Peyer's patch (tissue), 4 donors: ENCODE data around the gene XPOT. TPM values are rescaled to one million over a fixed set of nuclear protein-coding genes. Genes with fewer than 3 reads are reported as not detected.
"Not testable (repeated sequence)": the region's sequence is repeated elsewhere in the genome, so short reads cannot be mapped to it uniquely, and the experiment has no call there.

Experiments used
- DNase-seq, 3 donors: peaks; one replicate each; pipeline ENCODE4 v3.0.0-alpha.2; 2017 to 2019
- H3K27ac ChIP-seq, 4 donors: fragments of 200-600 bp; sonication (generic); one replicate each; pipeline ENCODE4 v1.5.1; 2016 to 2019
- H3K27me3 ChIP-seq, 2 donors: fragments of 200-600 bp; sonication (generic); one replicate each; pipeline ENCODE4 v1.5.1; 2019
- H3K36me3 ChIP-seq, 3 donors: fragments of 200-600 bp; sonication (generic); one replicate each; pipeline ENCODE4 v1.5.1; 2016 to 2019
- H3K4me1 ChIP-seq, 4 donors: fragments of 200-600 bp; sonication (generic); one replicate each; pipeline ENCODE4 v1.5.1; 2016 to 2019
- H3K4me3 ChIP-seq, 4 donors: fragments of 200-600 bp; sonication (generic); 1 replicate in 3 of 4; 2 replicates in 1 of 4; pipeline ENCODE4 v1.5.1; 2016 to 2019; ENCODE audit warnings: mild to moderate bottlenecking in 1 of 4
- H3K9me3 ChIP-seq, 4 donors: fragments of 200-600 bp; sonication (generic); one replicate each; pipeline ENCODE4 v1.5.1; 2016 to 2019; ENCODE audit warnings: mild to moderate bottlenecking in 1 of 4
- POLR2A ChIP-seq, 2 donors: fragments of 450-650 bp; IDR thresholded peaks; one replicate each; pipeline ENCODE4 v1.5.1; 2017; ENCODE audit warnings: antibody characterized with exemption in 2 of 2, mild to moderate bottlenecking in 2 of 2, moderate library complexity in 2 of 2
- total RNA-seq, 4 donors: library from RNA; depleted of rRNA; stranded (reverse); fragments of >200 nt; gene quantifications; one replicate each; pipeline ENCODE4 v1.1.0, GENCODE V29; 2016
- TF ChIP-seq, protein P1 (sequence below), 6 experiments: fragments of 450-650 bp in 4 of 6; fragments of 200-600 bp in 2 of 6; sonication (generic) in 1 of 6; IDR thresholded peaks; one replicate each; pipeline ENCODE4 v1.5.1; 2017 to 2019; ENCODE audit warnings: antibody characterized with exemption in 6 of 6, mild to moderate bottlenecking in 3 of 6, moderate library complexity in 1 of 6

XPOT gene, protein sequence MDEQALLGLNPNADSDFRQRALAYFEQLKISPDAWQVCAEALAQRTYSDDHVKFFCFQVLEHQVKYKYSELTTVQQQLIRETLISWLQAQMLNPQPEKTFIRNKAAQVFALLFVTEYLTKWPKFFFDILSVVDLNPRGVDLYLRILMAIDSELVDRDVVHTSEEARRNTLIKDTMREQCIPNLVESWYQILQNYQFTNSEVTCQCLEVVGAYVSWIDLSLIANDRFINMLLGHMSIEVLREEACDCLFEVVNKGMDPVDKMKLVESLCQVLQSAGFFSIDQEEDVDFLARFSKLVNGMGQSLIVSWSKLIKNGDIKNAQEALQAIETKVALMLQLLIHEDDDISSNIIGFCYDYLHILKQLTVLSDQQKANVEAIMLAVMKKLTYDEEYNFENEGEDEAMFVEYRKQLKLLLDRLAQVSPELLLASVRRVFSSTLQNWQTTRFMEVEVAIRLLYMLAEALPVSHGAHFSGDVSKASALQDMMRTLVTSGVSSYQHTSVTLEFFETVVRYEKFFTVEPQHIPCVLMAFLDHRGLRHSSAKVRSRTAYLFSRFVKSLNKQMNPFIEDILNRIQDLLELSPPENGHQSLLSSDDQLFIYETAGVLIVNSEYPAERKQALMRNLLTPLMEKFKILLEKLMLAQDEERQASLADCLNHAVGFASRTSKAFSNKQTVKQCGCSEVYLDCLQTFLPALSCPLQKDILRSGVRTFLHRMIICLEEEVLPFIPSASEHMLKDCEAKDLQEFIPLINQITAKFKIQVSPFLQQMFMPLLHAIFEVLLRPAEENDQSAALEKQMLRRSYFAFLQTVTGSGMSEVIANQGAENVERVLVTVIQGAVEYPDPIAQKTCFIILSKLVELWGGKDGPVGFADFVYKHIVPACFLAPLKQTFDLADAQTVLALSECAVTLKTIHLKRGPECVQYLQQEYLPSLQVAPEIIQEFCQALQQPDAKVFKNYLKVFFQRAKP
- 10 to 100 TPM; 15.6 to 73.4 (median 24.8) TPM for total RNA-seq

GRCh38 chr12:64403707-64404469 lies at the start of gene XPOT:
XPOT (plus strand) TSS chr12:64404392; CDS start chr12:64410036, 5,644 bp downstream.
- peak within 1 kb of the TSS; percentile 79 to 98 (median 90) for H3K4me3 ChIP-seq
- H3K27ac ChIP-seq = peak within 1 kb of the TSS; percentile 88 to 98 (median 97)
- peak; percentile 86 to 96 (median 96) for DNase-seq
- TF ChIP-seq, protein P1, sequence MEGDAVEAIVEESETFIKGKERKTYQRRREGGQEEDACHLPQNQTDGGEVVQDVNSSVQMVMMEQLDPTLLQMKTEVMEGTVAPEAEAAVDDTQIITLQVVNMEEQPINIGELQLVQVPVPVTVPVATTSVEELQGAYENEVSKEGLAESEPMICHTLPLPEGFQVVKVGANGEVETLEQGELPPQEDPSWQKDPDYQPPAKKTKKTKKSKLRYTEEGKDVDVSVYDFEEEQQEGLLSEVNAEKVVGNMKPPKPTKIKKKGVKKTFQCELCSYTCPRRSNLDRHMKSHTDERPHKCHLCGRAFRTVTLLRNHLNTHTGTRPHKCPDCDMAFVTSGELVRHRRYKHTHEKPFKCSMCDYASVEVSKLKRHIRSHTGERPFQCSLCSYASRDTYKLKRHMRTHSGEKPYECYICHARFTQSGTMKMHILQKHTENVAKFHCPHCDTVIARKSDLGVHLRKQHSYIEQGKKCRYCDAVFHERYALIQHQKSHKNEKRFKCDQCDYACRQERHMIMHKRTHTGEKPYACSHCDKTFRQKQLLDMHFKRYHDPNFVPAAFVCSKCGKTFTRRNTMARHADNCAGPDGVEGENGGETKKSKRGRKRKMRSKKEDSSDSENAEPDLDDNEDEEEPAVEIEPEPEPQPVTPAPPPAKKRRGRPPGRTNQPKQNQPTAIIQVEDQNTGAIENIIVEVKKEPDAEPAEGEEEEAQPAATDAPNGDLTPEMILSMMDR (IDR thresholded peaks at IDR 0.05) = no peak
- TF ChIP-seq POLR2A (IDR thresholded peaks at IDR 0.05) = peak in 1 of 2 donors; percentile 29
- H3K27me3 ChIP-seq = no peaks in the 10 kb centered on the region
- H3K9me3 ChIP-seq = no peaks in the 10 kb centered on the region
- no peaks in the 10 kb centered on the region for H3K36me3 ChIP-seq
- peaks cover 0 to 7% (median 5%) of the 10 kb centered on the region in 4 donors for H3K4me1 ChIP-seq

- not testable (repeated sequence) for H3K27me3 ChIP-seq, H3K4me3 ChIP-seq, H3K4me1 ChIP-seq, DNase-seq, H3K9me3 ChIP-seq, H3K36me3 ChIP-seq, H3K27ac ChIP-seq
Observed at GRCh38 chr12:64356209-64356608, 48.0 kb upstream of the XPOT start.

DNA sequence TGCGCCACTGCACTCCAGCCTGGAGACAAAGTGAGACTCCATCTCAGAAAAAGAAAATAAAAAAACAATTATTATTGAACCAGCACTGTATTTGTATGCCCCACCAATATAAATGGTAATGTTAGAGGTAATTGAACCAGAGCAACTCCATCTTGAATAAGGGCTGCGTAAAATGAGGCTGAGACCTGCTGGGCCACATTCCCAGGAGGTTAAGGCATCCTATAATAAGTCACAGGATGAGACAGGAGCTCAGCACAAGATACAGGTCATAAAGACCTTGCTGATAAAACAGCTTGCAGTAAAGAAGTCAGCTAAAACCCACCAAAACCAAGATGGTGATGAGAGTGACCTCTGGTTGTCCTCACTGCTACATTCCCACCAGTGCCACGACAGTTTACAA lies 43.0 kb upstream of the XPOT start:
- not testable (repeated sequence) for H3K4me1 ChIP-seq, DNase-seq, H3K4me3 ChIP-seq, H3K27ac ChIP-seq, H3K36me3 ChIP-seq, H3K27me3 ChIP-seq, H3K9me3 ChIP-seq

- TF ChIP-seq, protein P1 (IDR thresholded peaks at IDR 0.05) = no peak
- no peak for TF ChIP-seq POLR2A (IDR thresholded peaks at IDR 0.05)
- Histone ChIP-seq H3K36me3 (no peaks in the 10 kb centered on the region), H3K27me3 (no peaks in the 10 kb centered on the region), H3K4me3 (no peak overlapping the region), H3K27ac (no peak overlapping the region), H3K4me1 (no peaks in the 10 kb centered on the region), H3K9me3 (no peaks in the 10 kb centered on the region)
- no peak for DNase-seq
Observed at GRCh38 chr12:64362721-64363305, 41.4 kb upstream of the XPOT start.

DNA sequence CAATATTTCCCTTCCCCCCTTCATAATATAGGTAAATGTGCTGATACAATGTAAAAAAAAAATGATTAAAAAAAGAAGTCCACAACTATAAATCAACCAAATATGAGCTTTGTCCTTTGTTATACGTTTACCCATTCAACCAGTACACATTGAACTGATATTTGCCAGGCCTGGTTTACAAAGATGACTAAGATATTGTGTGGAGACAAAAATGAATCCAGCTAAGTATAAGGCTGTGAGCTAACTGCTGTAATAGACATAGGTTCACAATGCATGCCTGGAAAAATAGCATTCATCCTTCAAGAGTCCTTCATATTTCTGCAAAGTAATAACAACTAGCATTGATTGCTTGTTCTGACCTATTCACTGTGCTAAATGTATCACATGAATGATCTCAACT lies 20.5 kb upstream of the XPOT start:
- H3K27me3 ChIP-seq = no peaks in the 10 kb centered on the region
- no peak overlapping the region for H3K27ac ChIP-seq
- no peaks in the 10 kb centered on the region for H3K9me3 ChIP-seq
- no peak for TF ChIP-seq POLR2A (IDR thresholded peaks at IDR 0.05)
- TF ChIP-seq, protein P1 (IDR thresholded peaks at IDR 0.05) = no peak
- DNase-seq = no peak
- H3K4me1 ChIP-seq = no peaks in the 10 kb centered on the region
- H3K36me3 ChIP-seq = no peaks in the 10 kb centered on the region
- H3K4me3 ChIP-seq = no peak overlapping the region

DNA sequence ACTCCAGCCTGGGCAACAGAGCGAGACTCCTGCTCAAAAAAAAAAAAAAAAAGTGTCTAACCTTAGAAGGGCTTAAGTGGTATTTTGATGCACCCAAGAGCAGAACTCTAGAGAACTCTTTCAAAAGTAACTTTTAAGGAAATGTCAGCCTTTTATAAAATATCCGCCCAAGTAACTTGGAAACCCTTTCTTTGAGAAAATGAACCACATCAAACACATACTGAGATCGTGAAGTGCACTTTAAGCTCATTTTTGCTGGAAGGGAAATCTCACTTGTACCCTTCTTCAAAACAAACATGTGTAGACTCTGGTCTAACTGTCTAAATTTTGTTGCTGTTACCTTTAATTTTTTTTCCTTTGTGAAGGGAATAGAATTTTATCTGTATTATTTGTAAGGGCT lies 19.2 kb upstream of the XPOT start:
- Histone ChIP-seq H3K9me3 (no peaks in the 10 kb centered on the region), H3K4me3 (no peak overlapping the region), H3K27ac (no peak overlapping the region), H3K4me1 (peaks cover 0 to under 1% (median 0%) of the 10 kb centered on the region in 4 donors), H3K27me3 (peaks cover 0 to 2% of the 10 kb centered on the region in 2 donors), H3K36me3 (no peaks in the 10 kb centered on the region)
- TF ChIP-seq POLR2A (IDR thresholded peaks at IDR 0.05) = no peak
- TF ChIP-seq, protein P1 (IDR thresholded peaks at IDR 0.05) = no peak
- DNase-seq = no peak
